NCI-H510A treated with DMSO at 0.1 percent for 48 hours (cell line): ENCODE measurements around the gene DEPDC7.
A peak's percentile ranks its signal among the peaks of the same experiment; 100 is the strongest.

Source experiments
- DNase-seq: peaks from one replicate; lab custom pipeline; 2025; lab: John Stamatoyannopoulos, UW

DEPDC7 gene

GRCh38 chr11:33060271-33060670 is 44.6 kb downstream of the DEPDC7 start:
- DNase-seq: peak; percentile 21

DNA sequence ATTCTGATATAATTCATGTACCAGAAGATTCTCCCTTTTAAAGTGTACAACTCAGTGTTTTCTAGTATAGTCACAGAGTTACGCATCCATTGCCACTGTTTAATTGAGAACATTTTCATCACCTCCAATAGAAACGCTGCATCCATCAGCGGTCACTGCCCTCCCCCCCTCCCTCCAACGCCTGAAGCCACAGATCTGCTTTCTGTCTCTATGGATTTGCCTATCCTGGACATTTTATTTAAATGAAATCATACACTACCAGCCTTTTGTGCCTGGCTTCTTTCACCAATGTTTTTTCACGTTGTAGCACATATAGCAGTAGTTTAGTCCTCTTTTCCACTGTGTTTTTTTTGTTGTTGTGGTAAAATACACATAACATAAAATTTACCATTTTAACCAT is 46.5 kb downstream of the DEPDC7 start:
- DNase-seq: no peak

DNA sequence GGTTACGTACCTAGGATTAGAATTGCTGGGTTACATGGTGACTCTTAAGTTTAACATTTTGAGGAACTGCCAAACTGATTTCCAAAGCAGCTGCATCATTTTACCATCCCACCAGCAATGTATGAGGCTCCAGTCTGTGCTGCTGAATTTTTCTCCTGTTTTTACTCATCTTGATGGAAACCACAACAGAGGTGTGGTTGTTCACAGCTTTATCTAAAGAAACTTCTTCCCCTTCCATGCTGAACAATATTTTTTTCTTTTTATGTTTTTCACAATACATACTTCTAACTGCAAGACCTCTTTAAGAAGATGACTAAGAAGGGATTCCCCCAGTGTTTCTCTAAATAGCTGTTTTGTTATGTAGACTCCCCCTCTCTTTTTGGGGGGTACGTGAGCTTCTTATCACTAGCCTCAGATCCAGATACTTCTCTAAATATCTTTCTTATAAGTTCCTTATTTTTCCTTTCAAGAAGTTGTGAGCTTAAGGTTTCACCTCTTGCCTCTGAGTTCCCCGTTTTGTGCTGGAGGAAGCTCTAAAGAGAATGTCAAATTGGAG is 47.7 kb downstream of the DEPDC7 start:
- DNase-seq: no peak

GRCh38 chr11:33064033-33064825 is 48.6 kb downstream of the DEPDC7 start:
- no peak for DNase-seq

DNA sequence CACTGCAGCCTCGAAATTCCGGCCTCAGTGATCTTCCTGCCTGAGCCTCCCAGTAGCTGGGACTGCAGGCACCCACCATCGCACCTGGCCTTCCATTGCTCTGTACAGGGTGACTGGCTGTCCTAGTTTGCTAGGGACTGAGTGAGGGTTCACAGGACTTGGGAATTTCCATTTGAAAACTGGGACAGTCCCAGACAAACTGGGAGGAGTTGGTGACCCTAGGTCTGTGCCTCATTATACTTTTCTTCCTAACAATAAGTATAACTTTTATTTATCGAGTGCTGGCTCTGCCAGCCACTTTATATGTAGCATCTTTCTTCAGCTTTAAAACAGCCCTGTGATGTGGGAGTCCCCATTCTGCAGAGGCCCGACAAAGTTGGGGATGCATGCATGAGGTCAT is 49.2 kb downstream of the DEPDC7 start:
- no peak for DNase-seq

- peak; percentile 18 for DNase-seq
Observed at GRCh38 chr11:33065445-33066178, 49.9 kb downstream of the DEPDC7 start.

GRCh38 chr11:33067294-33067693 is 51.6 kb downstream of the DEPDC7 start:
- DNase-seq: no peak

- DNase-seq: no peak
Observed at GRCh38 chr11:33068611-33069340, 53.1 kb downstream of the DEPDC7 start.

GRCh38 chr11:33072465-33072864 is 56.8 kb downstream of the DEPDC7 start:
- DNase-seq: no peak
